ENCODE results near the gene RFC4. TPM values are rescaled to one million over a fixed set of nuclear protein-coding genes. Genes with fewer than 3 reads are reported as not detected.
"Not testable (repeated sequence)": the region's sequence is repeated elsewhere in the genome, so short reads cannot be mapped to it uniquely, and the experiment has no call there.

The RFC4 gene
- polyA plus RNA-seq, 2 donors = 17.8 to 18.8 TPM

- peaks cover 0 to 3% of the 10 kb centered on the region in 2 donors for H3K4me1 ChIP-seq (ENCODE audit: control insufficient read depth in 2 of 2, insufficient read depth in 2 of 2, low read length in 1 of 2)
- no peaks in the 10 kb centered on the region for H3K9me3 ChIP-seq (ENCODE audit: control insufficient read depth in 2 of 2, insufficient read depth in 1 of 2, low read depth in 1 of 2, low read length in 1 of 2)
- no peaks in the 10 kb centered on the region for H3K36me3 ChIP-seq (ENCODE audit: control insufficient read depth in 2 of 2, insufficient read depth in 2 of 2, low read length in 1 of 2)
- peaks cover 4 to 8% of the 10 kb centered on the region in 2 donors for H3K27me3 ChIP-seq (ENCODE audit: control insufficient read depth in 1 of 2, insufficient read depth in 2 of 2, low read length in 2 of 2)
- no peak overlapping the region for H3K4me3 ChIP-seq (ENCODE audit: low read depth in 1 of 2, low read length in 2 of 2)
- WGBS, 2 donors = 30 to 35% methylated on average over 11 of the region's 11 CpGs
- no peak overlapping the region for H3K27ac ChIP-seq (ENCODE audit: low read depth in 2 of 2, low read length in 1 of 2)
Observed at GRCh38 chr3:186825872-186826409, 19.7 kb upstream of the RFC4 start.

- no peaks in the 10 kb centered on the region for H3K36me3 ChIP-seq (ENCODE audit: control insufficient read depth in 2 of 2, insufficient read depth in 2 of 2, low read length in 1 of 2)
- no peak overlapping the region for H3K27ac ChIP-seq (ENCODE audit: low read depth in 2 of 2, low read length in 1 of 2)
- H3K27me3 ChIP-seq (ENCODE audit: control insufficient read depth in 1 of 2, insufficient read depth in 2 of 2, low read length in 2 of 2) = peaks cover 4 to 8% of the 10 kb centered on the region in 2 donors
- 10 to 12% methylated on average over 23 of the region's 23 CpGs for WGBS, 2 donors
- H3K4me3 ChIP-seq (ENCODE audit: low read depth in 1 of 2, low read length in 2 of 2) = no peak overlapping the region
- peaks cover 0 to 3% of the 10 kb centered on the region in 2 donors for H3K4me1 ChIP-seq (ENCODE audit: control insufficient read depth in 2 of 2, insufficient read depth in 2 of 2, low read length in 1 of 2)
- no peaks in the 10 kb centered on the region for H3K9me3 ChIP-seq (ENCODE audit: control insufficient read depth in 2 of 2, insufficient read depth in 1 of 2, low read depth in 1 of 2, low read length in 1 of 2)
Observed at GRCh38 chr3:186825294-186825821, 19.1 kb upstream of the RFC4 start.

GRCh38 chr3:186824430-186825139 is 18.3 kb upstream of the RFC4 start:
- WGBS, 2 donors = 39 to 47% methylated on average over 18 of the region's 18 CpGs
- H3K4me1 ChIP-seq (ENCODE audit: control insufficient read depth in 2 of 2, insufficient read depth in 2 of 2, low read length in 1 of 2) = peaks cover 0 to 3% of the 10 kb centered on the region in 2 donors
- H3K9me3 ChIP-seq (ENCODE audit: control insufficient read depth in 2 of 2, insufficient read depth in 1 of 2, low read depth in 1 of 2, low read length in 1 of 2) = no peaks in the 10 kb centered on the region
- H3K4me3 ChIP-seq (ENCODE audit: low read depth in 1 of 2, low read length in 2 of 2) = no peak overlapping the region
- H3K36me3 ChIP-seq (ENCODE audit: control insufficient read depth in 2 of 2, insufficient read depth in 2 of 2, low read length in 1 of 2) = no peaks in the 10 kb centered on the region
- H3K27ac ChIP-seq (ENCODE audit: low read depth in 2 of 2, low read length in 1 of 2) = no peak overlapping the region
- peaks cover 0 to 8% of the 10 kb centered on the region in 2 donors for H3K27me3 ChIP-seq (ENCODE audit: control insufficient read depth in 1 of 2, insufficient read depth in 2 of 2, low read length in 2 of 2)

- H3K4me3 ChIP-seq (ENCODE audit: low read depth in 1 of 2, low read length in 2 of 2) = no peak overlapping the region
- no peak overlapping the region for H3K27ac ChIP-seq (ENCODE audit: low read depth in 2 of 2, low read length in 1 of 2)
- WGBS, 2 donors = 74 to 79% methylated on average over 2 of the region's 2 CpGs
- peaks cover 0 to 3% of the 10 kb centered on the region in 2 donors for H3K4me1 ChIP-seq (ENCODE audit: control insufficient read depth in 2 of 2, insufficient read depth in 2 of 2, low read length in 1 of 2)
- H3K9me3 ChIP-seq (ENCODE audit: control insufficient read depth in 2 of 2, insufficient read depth in 1 of 2, low read depth in 1 of 2, low read length in 1 of 2) = no peaks in the 10 kb centered on the region
- peaks cover 0 to 8% of the 10 kb centered on the region in 2 donors for H3K27me3 ChIP-seq (ENCODE audit: control insufficient read depth in 1 of 2, insufficient read depth in 2 of 2, low read length in 2 of 2)
- H3K36me3 ChIP-seq (ENCODE audit: control insufficient read depth in 2 of 2, insufficient read depth in 2 of 2, low read length in 1 of 2) = no peaks in the 10 kb centered on the region
Observed at GRCh38 chr3:186823386-186823785, 17.1 kb upstream of the RFC4 start.

GRCh38 chr3:186822388-186822759 is 16.1 kb upstream of the RFC4 start:
- H3K27ac ChIP-seq (ENCODE audit: low read depth in 2 of 2, low read length in 1 of 2); H3K9me3 ChIP-seq (ENCODE audit: control insufficient read depth in 2 of 2, insufficient read depth in 1 of 2, low read depth in 1 of 2, low read length in 1 of 2); H3K4me1 ChIP-seq (ENCODE audit: control insufficient read depth in 2 of 2, insufficient read depth in 2 of 2, low read length in 1 of 2); H3K27me3 ChIP-seq (ENCODE audit: control insufficient read depth in 1 of 2, insufficient read depth in 2 of 2, low read length in 2 of 2); H3K4me3 ChIP-seq (ENCODE audit: low read depth in 1 of 2, low read length in 2 of 2); H3K36me3 ChIP-seq (ENCODE audit: control insufficient read depth in 2 of 2, insufficient read depth in 2 of 2, low read length in 1 of 2): not testable (repeated sequence)
- 66 to 74% methylated on average over 1 of the region's 1 CpG for WGBS, 2 donors

- H3K4me3 ChIP-seq (ENCODE audit: low read depth in 1 of 2, low read length in 2 of 2) = no peak overlapping the region
- no peaks in the 10 kb centered on the region for H3K9me3 ChIP-seq (ENCODE audit: control insufficient read depth in 2 of 2, insufficient read depth in 1 of 2, low read depth in 1 of 2, low read length in 1 of 2)
- H3K36me3 ChIP-seq (ENCODE audit: control insufficient read depth in 2 of 2, insufficient read depth in 2 of 2, low read length in 1 of 2) = no peaks in the 10 kb centered on the region
- H3K4me1 ChIP-seq (ENCODE audit: control insufficient read depth in 2 of 2, insufficient read depth in 2 of 2, low read length in 1 of 2) = peaks cover 0 to 3% of the 10 kb centered on the region in 2 donors
- no peak overlapping the region for H3K27ac ChIP-seq (ENCODE audit: low read depth in 2 of 2, low read length in 1 of 2)
- H3K27me3 ChIP-seq (ENCODE audit: control insufficient read depth in 1 of 2, insufficient read depth in 2 of 2, low read length in 2 of 2) = peaks cover 0 to 8% of the 10 kb centered on the region in 2 donors
- 45 to 50% methylated on average over 11 of the region's 11 CpGs for WGBS, 2 donors
Observed at GRCh38 chr3:186821429-186822387, 15.4 kb upstream of the RFC4 start.

GRCh38 chr3:186818956-186819355 is 12.7 kb upstream of the RFC4 start:
- Histone ChIP-seq H3K27ac (ENCODE audit: low read depth in 2 of 2, low read length in 1 of 2) (no peak overlapping the region), H3K27me3 (ENCODE audit: control insufficient read depth in 1 of 2, insufficient read depth in 2 of 2, low read length in 2 of 2) (peaks cover 0 to under 1% of the 10 kb centered on the region in 2 donors), H3K4me1 (ENCODE audit: control insufficient read depth in 2 of 2, insufficient read depth in 2 of 2, low read length in 1 of 2) (no peaks in the 10 kb centered on the region), H3K9me3 (ENCODE audit: control insufficient read depth in 2 of 2, insufficient read depth in 1 of 2, low read depth in 1 of 2, low read length in 1 of 2) (no peaks in the 10 kb centered on the region), H3K4me3 (ENCODE audit: low read depth in 1 of 2, low read length in 2 of 2) (no peak overlapping the region), H3K36me3 (ENCODE audit: control insufficient read depth in 2 of 2, insufficient read depth in 2 of 2, low read length in 1 of 2) (no peaks in the 10 kb centered on the region)
- 89 to 93% methylated on average over 1 of the region's 1 CpG for WGBS, 2 donors

- no peaks in the 10 kb centered on the region for H3K36me3 ChIP-seq (ENCODE audit: control insufficient read depth in 2 of 2, insufficient read depth in 2 of 2, low read length in 1 of 2)
- no peaks in the 10 kb centered on the region for H3K9me3 ChIP-seq (ENCODE audit: control insufficient read depth in 2 of 2, insufficient read depth in 1 of 2, low read depth in 1 of 2, low read length in 1 of 2)
- WGBS, 2 donors = 90% methylated on average over 5 of the region's 5 CpGs
- H3K4me1 ChIP-seq (ENCODE audit: control insufficient read depth in 2 of 2, insufficient read depth in 2 of 2, low read length in 1 of 2) = no peaks in the 10 kb centered on the region
- no peaks in the 10 kb centered on the region for H3K27me3 ChIP-seq (ENCODE audit: control insufficient read depth in 1 of 2, insufficient read depth in 2 of 2, low read length in 2 of 2)
- H3K4me3 ChIP-seq (ENCODE audit: low read depth in 1 of 2, low read length in 2 of 2) = no peak overlapping the region
- no peak overlapping the region for H3K27ac ChIP-seq (ENCODE audit: low read depth in 2 of 2, low read length in 1 of 2)
Observed at GRCh38 chr3:186818516-186818915, 12.2 kb upstream of the RFC4 start.

- no peaks in the 10 kb centered on the region for H3K27me3 ChIP-seq (ENCODE audit: control insufficient read depth in 1 of 2, insufficient read depth in 2 of 2, low read length in 2 of 2)
- no peaks in the 10 kb centered on the region for H3K4me1 ChIP-seq (ENCODE audit: control insufficient read depth in 2 of 2, insufficient read depth in 2 of 2, low read length in 1 of 2)
- no peak overlapping the region for H3K4me3 ChIP-seq (ENCODE audit: low read depth in 1 of 2, low read length in 2 of 2)
- WGBS, 2 donors = 88 to 95% methylated on average over 1 of the region's 1 CpG
- H3K27ac ChIP-seq (ENCODE audit: low read depth in 2 of 2, low read length in 1 of 2) = no peak overlapping the region
- H3K36me3 ChIP-seq (ENCODE audit: control insufficient read depth in 2 of 2, insufficient read depth in 2 of 2, low read length in 1 of 2) = no peaks in the 10 kb centered on the region
- H3K9me3 ChIP-seq (ENCODE audit: control insufficient read depth in 2 of 2, insufficient read depth in 1 of 2, low read depth in 1 of 2, low read length in 1 of 2) = no peaks in the 10 kb centered on the region
Observed at GRCh38 chr3:186815435-186815834, 9.2 kb upstream of the RFC4 start.

All from esophagus (tissue), 2 donors.